Panc1 (cell line): ENCODE data around the gene PLPPR5. TPM values are rescaled to one million over a fixed set of nuclear protein-coding genes. Genes with fewer than 3 reads are reported as not detected.
A peak's percentile ranks its signal among the peaks of the same experiment; 100 is the strongest.

Experiments used
- ATAC-seq: fragments of 200-7000 bp; cut with Tn5 transposase; 2 replicates; pipeline ENCODE4 v1.9.1; 2020; ENCODE audit warnings: mild to moderate bottlenecking, moderate library complexity
- BruUV-seq: library from RNA; stranded (reverse); fragments of 400-500 nt; replicated peaks from 2 replicates; lab custom pipeline; 2021; lab: Mats Ljungman, UMichigan
- CTCF ChIA-PET: fragments of 300-600 bp; sonication (Branson Sonifier 250); formaldehyde crosslinking; loops from one replicate; lab custom pipeline; 2022; ENCODE audit warnings: antibody characterized with exemption; lab: Charles Lee
- POLR2A ChIA-PET: fragments of 300-600 bp; sonication (Branson Sonifier 250); formaldehyde crosslinking; loops from one replicate; lab custom pipeline; 2022; ENCODE audit warnings: antibody characterized with exemption; lab: Charles Lee
- DNase-seq: peaks from one replicate; pipeline ENCODE4 v3.0.0-alpha.2; 2010; ENCODE audit warnings: low read depth, low spot score
- H3K27ac ChIP-seq: 2 replicates; pipeline ENCODE4 v1.5.1; 2011; ENCODE audit warnings: mild to moderate bottlenecking, low read length, inconsistent platforms
- H3K27me3 ChIP-seq: fragments of 200-500 bp; sonication (Bioruptor generic); 2 replicates; pipeline ENCODE4 v1.6.0; 2014; ENCODE audit warnings: low read length, inconsistent platforms; ENCODE audit not compliant: control insufficient read depth, insufficient read depth
- H3K36me3 ChIP-seq: fragments of 200-500 bp; sonication (Bioruptor generic); 2 replicates; pipeline ENCODE4 v1.5.1; 2014; ENCODE audit warnings: inconsistent platforms, mild to moderate bottlenecking, low read length, moderate library complexity; ENCODE audit not compliant: control insufficient read depth, insufficient read depth
- H3K4me1 ChIP-seq: 2 replicates; pipeline ENCODE4 v1.5.1; 2011; ENCODE audit warnings: inconsistent platforms, mild to moderate bottlenecking, low read length, moderate library complexity; ENCODE audit not compliant: control insufficient read depth, insufficient read depth
- H3K4me3 ChIP-seq, 2 experiments: 2 replicates each; pipeline ENCODE4 v1.5.1; 2011 to 2012; ENCODE audit warnings: low read depth in 2 of 2, low read length in 2 of 2, mild to moderate bottlenecking in 2 of 2, inconsistent platforms in 1 of 2, moderate library complexity in 1 of 2
- H3K9me3 ChIP-seq: fragments of 200-500 bp; sonication (Bioruptor generic); 2 replicates; pipeline ENCODE4 v1.5.1; 2014; ENCODE audit warnings: low read depth, mild to moderate bottlenecking, inconsistent platforms, low read length, moderate library complexity; ENCODE audit not compliant: control insufficient read depth, insufficient read depth
- POLR2AphosphoS5 ChIP-seq: IDR thresholded peaks from 2 replicates; pipeline ENCODE4 v1.6.1; 2012; ENCODE audit warnings: mild to moderate bottlenecking, low read depth, low read length, moderate library complexity
- SIN3A ChIP-seq: IDR thresholded peaks from 2 replicates; pipeline ENCODE4 v1.6.1; 2012; ENCODE audit warnings: low read depth, mild to moderate bottlenecking, low read length, moderate library complexity, borderline replicate concordance; ENCODE audit not compliant: insufficient read depth
- TCF7L2 ChIP-seq: IDR thresholded peaks from 2 replicates; pipeline ENCODE4 v1.6.1; 2011; ENCODE audit warnings: mild to moderate bottlenecking, low read depth, low read length, inconsistent platforms
- in situ Hi-C: cut with HindIII; loops from 2 replicates; pipeline ENCODE4 v1.10.0; 2016; ENCODE audit warnings: low sequenced_read_pairs, low pct_unique_long_range_greater_than_20kb
- intact Hi-C: fragments of 100-400 bp; cut with micrococcal nuclease; formaldehyde crosslinking; loops from one replicate; pipeline ENCODE4 v1.10.0; 2022; ENCODE audit not compliant: unreplicated experiment
- total RNA-seq: library from RNA; stranded (reverse); gene quantifications from one replicate; pipeline ENCODE4 v1.2.1, GENCODE V29; 2021; ENCODE audit not compliant: unreplicated experiment
- TF ChIP-seq, protein P1 (sequence below), 2 experiments: IDR thresholded peaks; 2 replicates each; pipeline ENCODE4 v1.6.1; 2011 to 2012; ENCODE audit warnings: low read depth in 2 of 2, control low read depth in 1 of 2, low read length in 1 of 2, mild to moderate bottlenecking in 1 of 2, moderate library complexity in 1 of 2; ENCODE audit not compliant: insufficient read depth in 1 of 2
- TF ChIP-seq, protein P2 (sequence below): fragments of 450-650 bp; IDR thresholded peaks from 2 replicates; pipeline ENCODE4 v1.5.1; 2017; ENCODE audit warnings: mild to moderate bottlenecking

The PLPPR5 gene
- total RNA-seq, 1 experiment from 2014 or later, result not detected

DNA sequence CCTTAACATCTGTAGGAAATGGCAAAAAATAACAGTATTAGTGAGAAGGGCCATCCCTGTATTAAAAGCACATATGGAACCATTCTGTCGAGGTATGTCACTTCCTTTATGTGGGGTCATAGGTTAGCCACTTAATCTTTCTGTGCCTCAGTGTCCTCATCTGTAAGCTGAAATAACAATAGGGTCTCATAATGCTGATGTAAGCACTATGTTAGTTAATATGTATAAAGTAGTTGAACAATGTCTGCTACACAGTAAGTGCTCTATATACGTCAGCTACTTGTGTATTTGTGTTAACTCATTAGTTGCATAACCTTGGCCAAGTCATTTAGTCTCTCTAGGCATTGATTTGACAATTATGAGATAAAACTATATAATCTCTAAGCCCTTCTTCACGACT is 11.8 kb downstream of the PLPPR5 start:
- intact Hi-C loops (no loop called here), in situ Hi-C loops (no loop called here)
- ATAC-seq (no peak), DNase-seq (no peak)
- no peaks in the 10 kb centered on the region for H3K4me1 ChIP-seq
- ChIA-PET CTCF (no interaction called here), POLR2A (no interaction called here)
- H3K27ac ChIP-seq, result no peak overlapping the region
- no peaks in the 10 kb centered on the region for H3K9me3 ChIP-seq
- H3K4me3 ChIP-seq, result no peak overlapping the region
- no peaks in the 10 kb centered on the region for H3K36me3 ChIP-seq
- no peaks in the 10 kb centered on the region for H3K27me3 ChIP-seq
- no TSS peak for BruUV-seq
- TF ChIP-seq TCF7L2, result no peak
- TF ChIP-seq SIN3A, result no peak
- no peak for TF ChIP-seq POLR2AphosphoS5
- TF ChIP-seq, protein P1, sequence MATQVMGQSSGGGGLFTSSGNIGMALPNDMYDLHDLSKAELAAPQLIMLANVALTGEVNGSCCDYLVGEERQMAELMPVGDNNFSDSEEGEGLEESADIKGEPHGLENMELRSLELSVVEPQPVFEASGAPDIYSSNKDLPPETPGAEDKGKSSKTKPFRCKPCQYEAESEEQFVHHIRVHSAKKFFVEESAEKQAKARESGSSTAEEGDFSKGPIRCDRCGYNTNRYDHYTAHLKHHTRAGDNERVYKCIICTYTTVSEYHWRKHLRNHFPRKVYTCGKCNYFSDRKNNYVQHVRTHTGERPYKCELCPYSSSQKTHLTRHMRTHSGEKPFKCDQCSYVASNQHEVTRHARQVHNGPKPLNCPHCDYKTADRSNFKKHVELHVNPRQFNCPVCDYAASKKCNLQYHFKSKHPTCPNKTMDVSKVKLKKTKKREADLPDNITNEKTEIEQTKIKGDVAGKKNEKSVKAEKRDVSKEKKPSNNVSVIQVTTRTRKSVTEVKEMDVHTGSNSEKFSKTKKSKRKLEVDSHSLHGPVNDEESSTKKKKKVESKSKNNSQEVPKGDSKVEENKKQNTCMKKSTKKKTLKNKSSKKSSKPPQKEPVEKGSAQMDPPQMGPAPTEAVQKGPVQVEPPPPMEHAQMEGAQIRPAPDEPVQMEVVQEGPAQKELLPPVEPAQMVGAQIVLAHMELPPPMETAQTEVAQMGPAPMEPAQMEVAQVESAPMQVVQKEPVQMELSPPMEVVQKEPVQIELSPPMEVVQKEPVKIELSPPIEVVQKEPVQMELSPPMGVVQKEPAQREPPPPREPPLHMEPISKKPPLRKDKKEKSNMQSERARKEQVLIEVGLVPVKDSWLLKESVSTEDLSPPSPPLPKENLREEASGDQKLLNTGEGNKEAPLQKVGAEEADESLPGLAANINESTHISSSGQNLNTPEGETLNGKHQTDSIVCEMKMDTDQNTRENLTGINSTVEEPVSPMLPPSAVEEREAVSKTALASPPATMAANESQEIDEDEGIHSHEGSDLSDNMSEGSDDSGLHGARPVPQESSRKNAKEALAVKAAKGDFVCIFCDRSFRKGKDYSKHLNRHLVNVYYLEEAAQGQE (IDR thresholded peaks at IDR 0.05; ENCODE audit: insufficient read depth in 1 of 2, low read depth in 2 of 2, low read length in 1 of 2), result no peak
- TF ChIP-seq, protein P2, sequence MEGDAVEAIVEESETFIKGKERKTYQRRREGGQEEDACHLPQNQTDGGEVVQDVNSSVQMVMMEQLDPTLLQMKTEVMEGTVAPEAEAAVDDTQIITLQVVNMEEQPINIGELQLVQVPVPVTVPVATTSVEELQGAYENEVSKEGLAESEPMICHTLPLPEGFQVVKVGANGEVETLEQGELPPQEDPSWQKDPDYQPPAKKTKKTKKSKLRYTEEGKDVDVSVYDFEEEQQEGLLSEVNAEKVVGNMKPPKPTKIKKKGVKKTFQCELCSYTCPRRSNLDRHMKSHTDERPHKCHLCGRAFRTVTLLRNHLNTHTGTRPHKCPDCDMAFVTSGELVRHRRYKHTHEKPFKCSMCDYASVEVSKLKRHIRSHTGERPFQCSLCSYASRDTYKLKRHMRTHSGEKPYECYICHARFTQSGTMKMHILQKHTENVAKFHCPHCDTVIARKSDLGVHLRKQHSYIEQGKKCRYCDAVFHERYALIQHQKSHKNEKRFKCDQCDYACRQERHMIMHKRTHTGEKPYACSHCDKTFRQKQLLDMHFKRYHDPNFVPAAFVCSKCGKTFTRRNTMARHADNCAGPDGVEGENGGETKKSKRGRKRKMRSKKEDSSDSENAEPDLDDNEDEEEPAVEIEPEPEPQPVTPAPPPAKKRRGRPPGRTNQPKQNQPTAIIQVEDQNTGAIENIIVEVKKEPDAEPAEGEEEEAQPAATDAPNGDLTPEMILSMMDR, result no peak

DNA sequence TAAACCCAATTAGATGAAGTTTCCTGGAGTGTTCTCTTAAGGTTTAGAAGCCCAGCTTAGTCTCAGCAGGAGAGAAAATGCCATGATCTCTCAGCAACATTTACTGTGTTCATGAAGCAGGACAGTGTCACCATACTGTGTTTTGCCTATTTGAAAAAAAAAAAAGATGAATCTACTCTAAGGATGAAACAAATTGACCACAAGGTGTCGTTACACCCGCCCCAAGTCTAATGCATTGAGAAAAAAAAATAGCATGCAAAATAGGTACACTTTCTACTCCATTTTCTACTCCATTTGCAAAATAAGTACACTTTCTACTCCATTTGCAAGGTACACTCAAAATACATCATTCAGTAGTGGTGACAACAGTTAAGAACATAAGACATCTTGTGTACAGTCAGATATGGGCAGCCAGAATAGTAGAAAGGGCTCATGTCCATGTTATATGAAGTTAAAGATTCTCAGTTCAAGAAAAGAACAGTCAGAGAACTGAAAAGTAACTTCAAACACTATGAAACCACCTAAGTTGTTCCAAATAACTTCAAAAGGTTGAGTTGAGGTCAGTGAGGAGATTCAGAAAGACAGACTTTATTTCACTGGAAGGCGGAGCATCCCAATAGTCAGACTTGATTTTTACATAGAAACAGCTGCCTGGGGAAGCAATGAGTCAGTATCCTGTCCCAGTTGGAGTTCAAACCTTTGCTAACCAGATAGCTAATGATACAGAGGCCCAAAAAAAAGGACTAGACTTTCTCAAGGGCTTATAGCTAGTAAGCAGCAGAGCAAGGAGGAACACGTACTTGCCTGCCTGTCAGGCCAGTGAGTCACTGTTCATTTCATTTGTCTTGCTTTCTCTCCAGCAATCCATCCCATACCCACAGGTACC is 13.3 kb downstream of the PLPPR5 start:
- POLR2A ChIA-PET, result no interaction called here
- H3K27me3 ChIP-seq, result no peaks in the 10 kb centered on the region
- H3K27ac ChIP-seq, result no peak overlapping the region
- H3K36me3 ChIP-seq, result no peaks in the 10 kb centered on the region
- in situ Hi-C loops (no loop called here), intact Hi-C loops (no loop called here)
- H3K9me3 ChIP-seq, result no peaks in the 10 kb centered on the region
- TF ChIP-seq TCF7L2 (no peak), SIN3A (no peak), POLR2AphosphoS5 (no peak)
- TF ChIP-seq, protein P2, result peak; percentile 40; the same call in 1 of the 2 replicates
- TF ChIP-seq, protein P1 (IDR thresholded peaks at IDR 0.05; ENCODE audit: insufficient read depth in 1 of 2, low read depth in 2 of 2, low read length in 1 of 2), result no peak
- ATAC-seq (no peak), DNase-seq (no peak)
- H3K4me3 ChIP-seq, result no peak overlapping the region
- CTCF ChIA-PET, result no interaction called here
- no TSS peak for BruUV-seq
- no peaks in the 10 kb centered on the region for H3K4me1 ChIP-seq
